ENCODE results near the gene FEM1A. TPM values are rescaled to one million over a fixed set of nuclear protein-coding genes. Genes with fewer than 3 reads are reported as not detected.

FEM1A gene
- total and polyA plus RNA-seq, 9 of the 15 experiments (the other 6 are each of a cell fraction or from before 2014, with no cell fraction given) = 0.08 to 19.0 (median 6.8) TPM

DNA sequence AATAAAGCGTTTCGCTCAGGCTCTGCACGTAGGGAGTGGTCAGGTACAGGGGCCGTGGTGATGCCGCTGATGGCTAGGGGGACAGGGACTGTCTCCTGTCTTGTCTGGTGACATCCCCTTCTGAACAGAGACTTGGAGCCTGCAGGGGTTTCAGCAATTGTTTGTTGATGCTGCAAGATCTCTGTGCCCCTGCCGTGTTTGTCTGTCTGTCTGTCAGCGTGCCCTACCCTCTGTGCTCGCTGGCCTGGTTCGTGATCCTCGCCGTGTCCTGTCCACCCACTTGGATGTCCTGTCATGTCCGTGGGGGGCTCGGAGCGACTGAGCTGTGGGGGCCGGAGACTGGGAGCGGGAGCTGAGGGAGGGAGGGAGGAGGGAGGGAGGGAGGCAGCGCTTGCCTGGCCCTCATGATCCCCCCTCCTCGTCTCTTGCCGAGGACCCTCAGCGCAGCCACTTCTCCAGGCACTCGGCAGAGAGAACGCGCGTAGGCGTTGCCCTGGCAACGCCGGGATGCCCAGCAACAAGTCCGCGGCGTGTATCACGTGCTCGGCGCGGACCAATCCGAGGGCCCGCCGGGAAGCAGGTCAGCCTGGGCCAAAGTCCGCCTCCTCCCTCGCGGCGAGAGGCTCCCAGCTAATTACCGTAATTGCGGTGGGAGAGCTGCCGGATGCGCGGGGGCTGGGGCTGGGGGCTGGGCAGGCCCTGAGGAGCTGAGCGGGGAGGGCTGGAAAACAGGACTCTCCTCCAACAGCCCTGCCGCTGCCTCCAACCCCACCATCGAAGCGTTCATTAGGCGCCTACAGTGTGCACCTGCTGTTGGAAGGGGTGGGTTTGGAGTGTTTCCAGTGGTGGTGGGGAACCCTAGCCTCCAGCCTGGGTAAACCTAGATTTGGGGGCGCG is 31.9 kb upstream of the FEM1A start (continued):
- TF ChIP-seq REST (IDR thresholded peaks at IDR 0.05; ENCODE audit: borderline replicate concordance) (peak; percentile 63), REST (CRISPR knock-in tag; IDR thresholded peaks at IDR 0.05; ENCODE audit: low read depth) (no peak), RREB1 (CRISPR knock-in tag; IDR thresholded peaks at IDR 0.05) (no peak), WHSC1 (IDR thresholded peaks at IDR 0.05; ENCODE audit: low read length) (no peak), ZNF766 (CRISPR knock-in tag; conservative IDR thresholded peaks at IDR 0.05) (no peak), ZNF609 (CRISPR knock-in tag; IDR thresholded peaks at IDR 0.05; ENCODE audit: borderline replicate concordance) (no peak)
